GM12878 (cell line): ENCODE measurements around the gene CACNA2D1. TPM values are rescaled to one million over a fixed set of nuclear protein-coding genes. Genes with fewer than 3 reads are reported as not detected.

Experiments used
- ATAC-seq: fragments of 200-7000 bp; cut with Tn5 transposase; 3 replicates; pipeline ENCODE4 v1.9.1; 2020; ENCODE audit warnings: mild to moderate bottlenecking, moderate library complexity
- BruUV-seq: library from RNA; stranded (reverse); fragments of 400-500 nt; replicated peaks from 2 replicates; lab custom pipeline; 2021; lab: Mats Ljungman, UMichigan
- CTCF ChIA-PET: fragments of 300-600 bp; sonication (Branson Sonifier 250); formaldehyde crosslinking; extraction: SDS; loops from one replicate; lab custom pipeline; 2021; ENCODE audit warnings: inconsistent platforms; lab: Yijun Ruan, JAX
- POLR2A ChIA-PET: fragments of 350-600 bp; formaldehyde crosslinking; extraction: SDS; loops from one replicate; lab custom pipeline; 2021; ENCODE audit warnings: inconsistent platforms; lab: Charles Lee
- RAD21 ChIA-PET: fragments of 300-600 bp; sonication (Branson Sonifier 250); formaldehyde crosslinking; loops from one replicate; lab custom pipeline; 2023; ENCODE audit warnings: antibody characterized with exemption; ENCODE audit not compliant: unreplicated experiment; lab: Charles Lee
- SMC1A ChIA-PET: fragments of 300-600 bp; sonication (Branson Sonifier 250); formaldehyde crosslinking; loops from one replicate; lab custom pipeline; 2023; ENCODE audit not compliant: unreplicated experiment, uncharacterized antibody; lab: Charles Lee
- DNase-seq: peaks from one replicate; pipeline ENCODE4 v3.0.0-alpha.2; 2011; ENCODE audit warnings: low read depth, low spot score
- FAIRE-seq: peaks from 3 replicates; lab custom pipeline; 2011; peaks lifted over from hg19 to GRCh38; lab: Jason Lieb, UNC
- H2AFZ ChIP-seq: 2 replicates; pipeline ENCODE4 v1.6.0; 2011; ENCODE audit warnings: low read depth, low read length, control low read depth; ENCODE audit not compliant: control insufficient read depth
- H3K27ac ChIP-seq: 2 replicates; pipeline ENCODE4 v1.5.1; 2011; ENCODE audit warnings: control low read depth; ENCODE audit not compliant: control insufficient read depth, insufficient read depth
- H3K27me3 ChIP-seq, 2 experiments: replicated peaks in 1 of 2; 2 replicates each; pipeline versions ENCODE4 v1.6.0 to v1.6.1; 2011; ENCODE audit warnings: low read length in 1 of 2; ENCODE audit not compliant: control insufficient read depth in 2 of 2, insufficient read depth in 2 of 2
- H3K36me3 ChIP-seq, 2 experiments: 2 replicates each; pipeline ENCODE4 v1.5.1; 2011; ENCODE audit warnings: low read length in 1 of 2; ENCODE audit not compliant: control insufficient read depth in 2 of 2, insufficient read depth in 2 of 2
- H3K4me1 ChIP-seq: 2 replicates; pipeline ENCODE4 v1.6.1; 2011; ENCODE audit warnings: mild to moderate bottlenecking, low read length, moderate library complexity, mixed read lengths; ENCODE audit not compliant: control insufficient read depth, insufficient read depth
- H3K4me2 ChIP-seq: 2 replicates; pipeline ENCODE4 v1.6.0; 2011; ENCODE audit warnings: control low read depth; ENCODE audit not compliant: control insufficient read depth, insufficient read depth
- H3K4me3 ChIP-seq: fragments of 200-600 bp; sonication (generic); 2 replicates; pipeline ENCODE4 v1.5.1; 2016
- H3K79me2 ChIP-seq: 2 replicates; pipeline ENCODE4 v1.6.0; 2011; ENCODE audit warnings: low read length; ENCODE audit not compliant: control insufficient read depth, insufficient read depth
- H3K9ac ChIP-seq: 2 replicates; pipeline ENCODE4 v1.8.0; 2011; ENCODE audit warnings: low read length, control low read depth, mixed read lengths; ENCODE audit not compliant: control insufficient read depth, insufficient read depth
- H3K9me3 ChIP-seq: replicated peaks from 3 replicates; pipeline ENCODE4 v1.5.1; 2011; ENCODE audit warnings: mild to moderate bottlenecking, low read length; ENCODE audit not compliant: control insufficient read depth, insufficient read depth
- H4K20me1 ChIP-seq: 2 replicates; pipeline ENCODE4 v1.6.0; 2011; ENCODE audit not compliant: control insufficient read depth, insufficient read depth
- DPF2 ChIP-seq: fragments of 450-650 bp; IDR thresholded peaks from 2 replicates; pipeline ENCODE4 v1.6.1; 2017; ENCODE audit warnings: mild to moderate bottlenecking
- HDAC6 ChIP-seq: fragments of 200-600 bp; sonication (generic); IDR thresholded peaks from one replicate; pipeline ENCODE4 v1.8.0; 2017; ENCODE audit warnings: antibody characterized with exemption; ENCODE audit not compliant: unreplicated experiment
- NKRF ChIP-seq: fragments of 450-650 bp; conservative IDR thresholded peaks from 2 replicates; pipeline ENCODE4 v1.6.1; 2017; ENCODE audit warnings: mild to moderate bottlenecking, moderate library complexity
- POLR2AphosphoS5 ChIP-seq: IDR thresholded peaks from 2 replicates; pipeline ENCODE4 v1.6.1; 2011; ENCODE audit warnings: mild to moderate bottlenecking, low read length, inconsistent platforms
- POU2F2 ChIP-seq: IDR thresholded peaks from 3 replicates; pipeline ENCODE4 v1.6.1; 2011; ENCODE audit warnings: low read depth, mild to moderate bottlenecking, low read length, borderline replicate concordance
- PRDM15 ChIP-seq: fragments of 450-650 bp; formaldehyde crosslinking; IDR thresholded peaks from 2 replicates; pipeline ENCODE4 v1.4.0; 2020; ENCODE audit warnings: mild to moderate bottlenecking, moderate library complexity
- STAT1 ChIP-seq: fragments of 450-650 bp; conservative IDR thresholded peaks from 2 replicates; pipeline ENCODE4 v1.6.1; 2014; ENCODE audit warnings: antibody characterized with exemption, mild to moderate bottlenecking
- WGBS: methylation state at CpG from one replicate; pipeline ENCODE4 v1.1.6; 2016; ENCODE audit warnings: low lambda C conversion rate; ENCODE audit not compliant: insufficient replicate concordance, insufficient coverage; ENCODE audit errors: missing lambda C conversion rate; 5-methylcytosine and 5-hydroxymethylcytosine counted together
- in situ Hi-C: fragments of 300-500 bp; cut with MboI; formaldehyde crosslinking; loops from 9 replicates; pipeline ENCODE4 v1.14.3; 2018; ENCODE audit warnings: mixed read lengths
- intact Hi-C: fragments of 100-400 bp; cut with micrococcal nuclease; formaldehyde crosslinking; loops from one replicate; pipeline ENCODE4 v1.14.2; 2022; ENCODE audit not compliant: unreplicated experiment
- polyA plus RNA-seq, 11 experiments: library from polyadenylated mRNA; depleted of rRNA in 4 of 11; unstranded in 6 of 11; stranded (reverse) in 5 of 11; fragments of >200 nt; fragmentation: Nextera tagmentation in 4 of 11; fragmentation: Illumina TruSeq in 1 of 11; extraction: Ambion mirVana in 4 of 11; extraction: Trizol in 1 of 11; gene quantifications; 1 replicate in 1 of 11; 2 replicates in 10 of 11; pipeline versions ENCODE4 v1.2.1 to v1.2.3, GENCODE V29; 2011 to 2016; ENCODE audit warnings: inconsistent platforms in 2 of 11, missing spikeins in 2 of 11, low read depth in 1 of 11
- total RNA-seq, 4 experiments: library from RNA; depleted of rRNA in 3 of 4; stranded (reverse); fragments of >200 nt in 3 of 4; fragmentation: Illumina TruSeq in 1 of 4; extraction: Trizol in 1 of 4; gene quantifications; 2 replicates each; pipeline versions ENCODE4 v1.2.1 to v1.2.3, GENCODE V29; 2013 to 2021
- TF ChIP-seq, protein P1 (sequence below): IDR thresholded peaks from 2 replicates; pipeline ENCODE4 v1.6.1; 2011; ENCODE audit warnings: borderline replicate concordance, low read depth, mild to moderate bottlenecking, moderate library complexity, mixed read lengths, low read length; ENCODE audit not compliant: insufficient read depth; ENCODE audit errors: extremely low read length

The CACNA2D1 gene
- total and polyA plus RNA-seq, 10 of the 15 experiments (the other 5 are each of a cell fraction or from before 2014, with no cell fraction given), result 0.14 to 14.8 (median 0.97) TPM

DNA sequence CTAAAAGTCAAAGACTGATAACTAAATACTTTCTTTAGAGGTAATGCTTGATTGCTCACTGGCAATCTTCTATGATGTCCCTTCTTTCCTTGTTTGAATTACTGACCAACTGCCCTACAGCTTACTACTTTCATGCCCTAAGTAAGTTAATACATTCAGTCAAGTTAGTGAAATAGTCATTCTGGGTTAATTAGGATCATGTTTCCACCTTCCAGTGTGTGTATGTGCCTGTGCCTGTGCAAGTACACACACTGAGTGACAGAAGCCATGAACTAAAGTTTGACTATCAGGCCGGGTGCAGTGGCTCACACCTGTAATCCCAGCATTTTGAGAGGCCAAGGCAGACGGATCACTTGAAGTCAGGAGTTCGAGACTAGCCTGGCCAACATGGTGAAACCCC lies 187.9 kb downstream of the CACNA2D1 start:
- H3K4me1 ChIP-seq, result no peaks in the 10 kb centered on the region
- H3K27ac ChIP-seq, result no peak overlapping the region
- RAD21 ChIA-PET, result no interaction called here
- no peak; the same call in 2 of the 3 replicates for ATAC-seq
- no peak overlapping the region for H2AFZ ChIP-seq
- SMC1A ChIA-PET, result interaction anchor here (0.8 to 2.5 kb wide), 3 partner anchors 9 to 97 kb away, joined by 3 to 7 read pairs (median 3); no protein-coding TSS in a partner anchor
- no peak overlapping the region for H3K4me2 ChIP-seq
- TF ChIP-seq DPF2 (no peak), HDAC6 (no peak), NKRF (no peak)
- intact Hi-C loops (no loop called here), in situ Hi-C loops (no loop called here)
- H3K79me2 ChIP-seq, result no peaks in the 10 kb centered on the region
- no peak for FAIRE-seq
- no peak overlapping the region for H3K9ac ChIP-seq
- no TSS peak for BruUV-seq
- H3K36me3 ChIP-seq, result no peaks in the 10 kb centered on the region
- no peaks in the 10 kb centered on the region for H4K20me1 ChIP-seq
- no peaks in the 10 kb centered on the region for H3K9me3 ChIP-seq
- H3K27me3 ChIP-seq, result no peaks in the 10 kb centered on the region; a peak in 1 of 4 replicates
- DNase-seq, result no peak
- CTCF ChIA-PET, result interaction anchor here (3.8 kb wide), 1 partner anchor 8 kb away, joined by 21 read pairs; no protein-coding TSS in a partner anchor
- WGBS, result 3% methylated on average over 3 of the region's 3 CpGs
- no peak overlapping the region for H3K4me3 ChIP-seq
- POLR2A ChIA-PET, result no interaction called here

- POLR2A ChIA-PET, result interaction anchor here (0.6 kb wide), 1 partner anchor 9 kb away, joined by 3 read pairs; no protein-coding TSS in a partner anchor
- intact Hi-C loops, result no loop called here
- BruUV-seq, result no TSS peak
- H4K20me1 ChIP-seq, result no peaks in the 10 kb centered on the region
- CTCF ChIA-PET, result no interaction called here
- no peak overlapping the region for H3K9ac ChIP-seq
- no peaks in the 10 kb centered on the region for H3K4me1 ChIP-seq
- RAD21 ChIA-PET, result interaction anchor here (1.4 kb wide), 1 partner anchor 108 kb away, joined by 3 read pairs; no protein-coding TSS in a partner anchor
- in situ Hi-C loops, result no loop called here
- H3K27me3 ChIP-seq, result no peaks in the 10 kb centered on the region; a peak in 1 of 4 replicates
- ATAC-seq (no peak), DNase-seq (no peak), FAIRE-seq (no peak)
- no peak overlapping the region for H3K27ac ChIP-seq
- no peaks in the 10 kb centered on the region for H3K79me2 ChIP-seq
- SMC1A ChIA-PET, result interaction anchor here (1.0 kb wide), 1 partner anchor 8 kb away, joined by 4 read pairs; no protein-coding TSS in a partner anchor
- H3K4me2 ChIP-seq, result no peak overlapping the region
- no peak overlapping the region for H3K4me3 ChIP-seq
- H2AFZ ChIP-seq, result no peak overlapping the region
- no peaks in the 10 kb centered on the region for H3K36me3 ChIP-seq
- H3K9me3 ChIP-seq, result no peaks in the 10 kb centered on the region
- TF ChIP-seq STAT1, result no peak
- TF ChIP-seq POU2F2, result no peak
- TF ChIP-seq, protein P1, sequence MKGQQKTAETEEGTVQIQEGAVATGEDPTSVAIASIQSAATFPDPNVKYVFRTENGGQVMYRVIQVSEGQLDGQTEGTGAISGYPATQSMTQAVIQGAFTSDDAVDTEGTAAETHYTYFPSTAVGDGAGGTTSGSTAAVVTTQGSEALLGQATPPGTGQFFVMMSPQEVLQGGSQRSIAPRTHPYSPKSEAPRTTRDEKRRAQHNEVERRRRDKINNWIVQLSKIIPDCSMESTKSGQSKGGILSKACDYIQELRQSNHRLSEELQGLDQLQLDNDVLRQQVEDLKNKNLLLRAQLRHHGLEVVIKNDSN, result no peak
- TF ChIP-seq PRDM15 (CRISPR knock-in tag), result no peak
- no peak for TF ChIP-seq POLR2AphosphoS5
These were observed 193.0 kb downstream of the CACNA2D1 start for GRCh38 chr7:82250598-82250997.
